HG03469 (cell line): ENCODE measurements around the gene PARP14.

Experiments
- ATAC-seq: cut with Tn5 transposase; IDR thresholded peaks from one replicate; pipeline ENCODE4 v1.9.1; 2021; ENCODE audit warnings: mild to moderate bottlenecking, moderate library complexity, moderate number of reproducible peaks; ENCODE audit not compliant: unreplicated experiment

Gene PARP14

GRCh38 chr3:122760453-122761271 is 80.0 kb downstream of the PARP14 start:
- ATAC-seq = no peak

GRCh38 chr3:122766430-122766829 is 85.8 kb downstream of the PARP14 start:
- no peak for ATAC-seq

GRCh38 chr3:122767540-122768372 is 87.1 kb downstream of the PARP14 start:
- ATAC-seq = no peak

- ATAC-seq = no peak
These were observed 90.0 kb downstream of the PARP14 start for GRCh38 chr3:122770521-122771202.

- ATAC-seq = no peak
These were observed 92.2 kb downstream of the PARP14 start for GRCh38 chr3:122772827-122773226.

- ATAC-seq = no peak
These were observed 93.4 kb downstream of the PARP14 start for GRCh38 chr3:122773944-122774509.

GRCh38 chr3:122774564-122774963 is 93.9 kb downstream of the PARP14 start:
- no peak for ATAC-seq

- ATAC-seq = no peak
These were observed 96.2 kb downstream of the PARP14 start for GRCh38 chr3:122776675-122777468.

GRCh38 chr3:122777563-122777962 is 96.9 kb downstream of the PARP14 start:
- no peak for ATAC-seq
